Fibroblast of lung (primary cell): Measurements from ENCODE around the gene EMX2. TPM values are rescaled to one million over a fixed set of nuclear protein-coding genes. Genes with fewer than 3 reads are reported as not detected.

ENCODE experiments used
- DNase-seq, 2 donors: peaks; one replicate each; pipeline versions ENCODE4 v3.0.0 to v3.0.0-alpha.2; 2010; ENCODE audit warnings: low read depth in 2 of 2
- H2AFZ ChIP-seq: 2 replicates; pipeline ENCODE4 v1.5.1; 2012; ENCODE audit warnings: low read length, control low read depth, inconsistent platforms
- H3K27ac ChIP-seq: 2 replicates; pipeline ENCODE4 v1.5.1; 2011; ENCODE audit warnings: low read length, control low read depth; ENCODE audit not compliant: insufficient read depth
- H3K27me3 ChIP-seq: 2 replicates; pipeline ENCODE4 v1.5.1; 2011; ENCODE audit warnings: mild to moderate bottlenecking, low read length; ENCODE audit not compliant: control insufficient read depth, insufficient read depth
- H3K36me3 ChIP-seq: 2 replicates; pipeline ENCODE4 v1.5.1; 2011; ENCODE audit warnings: low read length; ENCODE audit not compliant: control insufficient read depth, insufficient read depth
- H3K4me1 ChIP-seq: 2 replicates; pipeline ENCODE4 v1.5.1; 2011; ENCODE audit warnings: low read length; ENCODE audit not compliant: control insufficient read depth, insufficient read depth; ENCODE audit errors: extremely low read depth
- H3K4me2 ChIP-seq: 2 replicates; pipeline ENCODE4 v1.5.1; 2011; ENCODE audit warnings: low read length, control low read depth; ENCODE audit not compliant: insufficient read depth; ENCODE audit errors: extremely low read depth
- H3K4me3 ChIP-seq, 4 experiments: fragments of 200-600 bp in 1 of 4; sonication (generic) in 1 of 4; replicated peaks in 1 of 4; 2 replicates each; pipeline ENCODE4 v1.5.1; 2011 to 2016; ENCODE audit warnings: low read length in 4 of 4, low read depth in 3 of 4, mild to moderate bottlenecking in 3 of 4, control low read depth in 2 of 4, inconsistent platforms in 1 of 4, mixed read lengths in 1 of 4; ENCODE audit not compliant: insufficient read depth in 1 of 4; ENCODE audit errors: control extremely low read depth in 1 of 4
- H3K79me2 ChIP-seq: 2 replicates; pipeline ENCODE4 v1.5.1; 2012; ENCODE audit warnings: mild to moderate bottlenecking, low read length, inconsistent platforms; ENCODE audit not compliant: control insufficient read depth, insufficient read depth
- H3K9ac ChIP-seq: 2 replicates; pipeline ENCODE4 v1.5.1; 2011; ENCODE audit warnings: mild to moderate bottlenecking, low read length, control low read depth; ENCODE audit not compliant: insufficient read depth
- H3K9me3 ChIP-seq: 2 replicates; pipeline ENCODE4 v1.5.1; 2012; ENCODE audit warnings: low read depth, low read length; ENCODE audit not compliant: control insufficient read depth, insufficient read depth
- H4K20me1 ChIP-seq: 2 replicates; pipeline ENCODE4 v1.5.1; 2011; ENCODE audit warnings: low read length; ENCODE audit not compliant: control insufficient read depth, insufficient read depth; ENCODE audit errors: extremely low read depth
- CTCF ChIP-seq, 2 donors: IDR thresholded peaks in 1 of 2; conservative IDR thresholded peaks in 1 of 2; 1 replicate in 1 of 2; 2 replicates in 1 of 2; pipeline ENCODE4 v1.5.1; 2011 to 2012; ENCODE audit warnings: low read length in 2 of 2, control low read depth in 1 of 2, inconsistent platforms in 1 of 2, low read depth in 1 of 2, mild to moderate bottlenecking in 1 of 2
- EZH2 ChIP-seq: IDR thresholded peaks from 2 replicates; pipeline ENCODE4 v1.5.1; 2012; ENCODE audit warnings: low read length, control low read depth, mild to moderate bottlenecking; ENCODE audit errors: missing control alignments
- polyA plus RNA-seq, 2 donors: library from polyadenylated mRNA; depleted of rRNA in 1 of 2; stranded (reverse) in 1 of 2; unstranded in 1 of 2; fragments of >200 nt; gene quantifications; 2 replicates each; pipeline ENCODE4 v1.2.1, GENCODE V29; 2011 to 2012; ENCODE audit warnings: missing spikeins in 1 of 2
- total RNA-seq: library from RNA; depleted of rRNA; stranded (reverse); fragments of >200 nt; gene quantifications from 2 replicates; pipeline ENCODE4 v1.2.1, GENCODE V29; 2014

Gene EMX2
- total and polyA plus RNA-seq, 2 donors (not counting 1 experiment from before 2014, with no cell fraction given) = not detected

- no peak for TF ChIP-seq EZH2
- no peak for TF ChIP-seq CTCF (conservative IDR thresholded peaks at IDR 0.05 in 1 of 2, IDR thresholded peaks at IDR 0.05 in 1 of 2; ENCODE audit: low read depth in 1 of 2, low read length in 2 of 2)
- no peak for DNase-seq
- no peaks in the 10 kb centered on the region for H3K79me2 ChIP-seq
- no peaks in the 10 kb centered on the region for H3K36me3 ChIP-seq
- no peak overlapping the region for H3K4me2 ChIP-seq
- H3K27ac ChIP-seq = no peak overlapping the region
- no peaks in the 10 kb centered on the region for H4K20me1 ChIP-seq
- H2AFZ ChIP-seq = no peak overlapping the region
- no peaks in the 10 kb centered on the region for H3K27me3 ChIP-seq
- no peaks in the 10 kb centered on the region for H3K9me3 ChIP-seq
- H3K9ac ChIP-seq = no peak overlapping the region
- no peaks in the 10 kb centered on the region for H3K4me1 ChIP-seq
- no peak overlapping the region for H3K4me3 ChIP-seq
Observed at GRCh38 chr10:117497736-117498135, 44.8 kb upstream of the EMX2 start.

GRCh38 chr10:117499248-117500105 lies 43.1 kb upstream of the EMX2 start:
- H3K4me1 ChIP-seq = no peaks in the 10 kb centered on the region
- no peaks in the 10 kb centered on the region for H3K27me3 ChIP-seq
- H3K4me2 ChIP-seq = no peak overlapping the region
- no peak overlapping the region for H2AFZ ChIP-seq
- H3K36me3 ChIP-seq = no peaks in the 10 kb centered on the region
- H3K27ac ChIP-seq = no peak overlapping the region
- no peak overlapping the region for H3K9ac ChIP-seq
- no peaks in the 10 kb centered on the region for H3K79me2 ChIP-seq
- no peaks in the 10 kb centered on the region for H3K9me3 ChIP-seq
- TF ChIP-seq EZH2 (no peak), CTCF (conservative IDR thresholded peaks at IDR 0.05 in 1 of 2, IDR thresholded peaks at IDR 0.05 in 1 of 2; ENCODE audit: low read depth in 1 of 2, low read length in 2 of 2) (no peak)
- DNase-seq = peak in 1 of 2 donors; percentile 3
- H4K20me1 ChIP-seq = no peaks in the 10 kb centered on the region
- no peak overlapping the region for H3K4me3 ChIP-seq

GRCh38 chr10:117500456-117500855 lies 42.1 kb upstream of the EMX2 start:
- TF ChIP-seq CTCF (conservative IDR thresholded peaks at IDR 0.05 in 1 of 2, IDR thresholded peaks at IDR 0.05 in 1 of 2; ENCODE audit: low read depth in 1 of 2, low read length in 2 of 2) = no peak
- TF ChIP-seq EZH2 = no peak

More at GRCh38 chr10:117500456-117500855, 42.1 kb upstream of the EMX2 start:
- no peak overlapping the region for H3K9ac ChIP-seq
- H3K9me3 ChIP-seq = no peaks in the 10 kb centered on the region
- H3K4me1 ChIP-seq = no peaks in the 10 kb centered on the region
- H3K36me3 ChIP-seq = no peaks in the 10 kb centered on the region
- no peak overlapping the region for H3K4me3 ChIP-seq
- H3K4me2 ChIP-seq = no peak overlapping the region
- H3K79me2 ChIP-seq = no peaks in the 10 kb centered on the region
- H3K27ac ChIP-seq = no peak overlapping the region
- no peaks in the 10 kb centered on the region for H4K20me1 ChIP-seq
- no peak overlapping the region for H2AFZ ChIP-seq
- DNase-seq = no peak
- no peaks in the 10 kb centered on the region for H3K27me3 ChIP-seq
